ENCODE results near the gene MKX. TPM values are rescaled to one million over a fixed set of nuclear protein-coding genes. Genes with fewer than 3 reads are reported as not detected.

Gene MKX
- total and polyA plus RNA-seq, 2 donors (not counting 1 experiment from before 2014, with no cell fraction given) = not detected

DNA sequence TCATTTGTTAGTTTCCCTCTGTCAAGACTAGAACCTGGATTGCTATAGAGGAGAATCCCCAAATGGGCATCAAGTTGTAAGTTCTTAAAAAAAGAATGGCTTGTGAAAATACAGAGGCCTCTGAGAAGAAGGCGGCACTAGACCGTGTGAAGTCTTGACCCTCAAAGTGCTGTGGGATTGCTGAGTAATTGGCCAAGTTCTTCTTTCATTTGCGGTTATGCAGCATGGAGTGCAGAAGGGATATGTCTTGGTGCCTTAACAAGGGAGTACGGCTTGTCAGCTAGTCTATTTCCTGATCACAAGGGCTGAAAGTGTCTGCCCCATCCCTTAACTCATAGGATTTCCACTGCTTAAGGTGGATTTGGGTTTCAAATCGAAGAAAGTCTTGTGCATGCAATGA lies 81.2 kb downstream of the MKX start:
- no peak overlapping the region for H3K27ac Mint-ChIP-seq

GRCh38 chr10:27663621-27664020 lies 82.0 kb downstream of the MKX start:
- Histone ChIP-seq H3K9ac (ENCODE audit: low read length) (no peak overlapping the region), H2AFZ (ENCODE audit: insufficient read depth, low read depth, low read length, poor library complexity, severe bottlenecking) (no peak overlapping the region), H3K27ac (ENCODE audit: low read length in 2 of 2) (no peak overlapping the region), H3K4me3 (ENCODE audit: control extremely low read depth in 1 of 5, extremely low read depth in 1 of 5, insufficient read depth in 1 of 5, low read depth in 2 of 5, low read length in 4 of 5) (no peak overlapping the region), H3K9me3 (ENCODE audit: control extremely low read depth in 1 of 3, control insufficient read depth in 2 of 3, insufficient read depth in 1 of 3, low read length in 2 of 3) (no peaks in the 10 kb centered on the region), H3K27me3 (replicated peaks in 1 of 4; ENCODE audit: control extremely low read depth in 1 of 4, control insufficient read depth in 3 of 4, insufficient read depth in 4 of 4, low read length in 3 of 4) (peaks cover 0 to 4% (median 0%) of the 10 kb centered on the region in 4 experiments), H3K36me3 (replicated peaks in 1 of 2; ENCODE audit: control extremely low read depth in 1 of 2, control insufficient read depth in 1 of 2, extremely low read depth in 1 of 2, insufficient read depth in 2 of 2, low read length in 1 of 2) (no peaks in the 10 kb centered on the region), H4K20me1 (ENCODE audit: control insufficient read depth, insufficient read depth, low read length, poor library complexity, severe bottlenecking) (no peaks in the 10 kb centered on the region), H3K4me1 (ENCODE audit: control insufficient read depth in 2 of 2, insufficient read depth in 2 of 2, low read length in 2 of 2) (no peaks in the 10 kb centered on the region), H3K79me2 (ENCODE audit: control insufficient read depth, insufficient read depth, low read length) (no peaks in the 10 kb centered on the region), H3K4me2 (replicated peaks; ENCODE audit: low read depth, low read length, poor library complexity, severe bottlenecking) (no peak overlapping the region)
- no peak for TF ChIP-seq EZH2 (IDR thresholded peaks at IDR 0.05; ENCODE audit: borderline replicate concordance, insufficient read depth, low read depth, low read length, poor library complexity, severe bottlenecking)
- TF ChIP-seq, protein P1, sequence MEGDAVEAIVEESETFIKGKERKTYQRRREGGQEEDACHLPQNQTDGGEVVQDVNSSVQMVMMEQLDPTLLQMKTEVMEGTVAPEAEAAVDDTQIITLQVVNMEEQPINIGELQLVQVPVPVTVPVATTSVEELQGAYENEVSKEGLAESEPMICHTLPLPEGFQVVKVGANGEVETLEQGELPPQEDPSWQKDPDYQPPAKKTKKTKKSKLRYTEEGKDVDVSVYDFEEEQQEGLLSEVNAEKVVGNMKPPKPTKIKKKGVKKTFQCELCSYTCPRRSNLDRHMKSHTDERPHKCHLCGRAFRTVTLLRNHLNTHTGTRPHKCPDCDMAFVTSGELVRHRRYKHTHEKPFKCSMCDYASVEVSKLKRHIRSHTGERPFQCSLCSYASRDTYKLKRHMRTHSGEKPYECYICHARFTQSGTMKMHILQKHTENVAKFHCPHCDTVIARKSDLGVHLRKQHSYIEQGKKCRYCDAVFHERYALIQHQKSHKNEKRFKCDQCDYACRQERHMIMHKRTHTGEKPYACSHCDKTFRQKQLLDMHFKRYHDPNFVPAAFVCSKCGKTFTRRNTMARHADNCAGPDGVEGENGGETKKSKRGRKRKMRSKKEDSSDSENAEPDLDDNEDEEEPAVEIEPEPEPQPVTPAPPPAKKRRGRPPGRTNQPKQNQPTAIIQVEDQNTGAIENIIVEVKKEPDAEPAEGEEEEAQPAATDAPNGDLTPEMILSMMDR (IDR thresholded peaks at IDR 0.05) = no peak
- Mint-ChIP-seq H3K4me1 (no peaks in the 10 kb centered on the region), H3K9me3 (ENCODE audit: insufficient read depth) (no peaks in the 10 kb centered on the region), H3K27ac (no peak overlapping the region), H3K27me3 (peaks cover 28% of the 10 kb centered on the region), H3K4me3 (no peak overlapping the region)
- POLR2A ChIA-PET = no interaction called here
- ATAC-seq (ENCODE audit: low read depth) = no peak
- intact Hi-C loops (cut with micrococcal nuclease) = no loop called here
- DNase-seq = no peak
- CTCF ChIA-PET = no interaction called here

More for the DNA sequence above, 81.2 kb downstream of the MKX start:
- ChIA-PET POLR2A (no interaction called here), CTCF (no interaction called here)
- Histone ChIP-seq H4K20me1 (ENCODE audit: control insufficient read depth, insufficient read depth, low read length, poor library complexity, severe bottlenecking) (no peaks in the 10 kb centered on the region), H3K9me3 (ENCODE audit: control extremely low read depth in 1 of 3, control insufficient read depth in 2 of 3, insufficient read depth in 1 of 3, low read length in 2 of 3) (no peaks in the 10 kb centered on the region), H3K9ac (ENCODE audit: low read length) (no peak overlapping the region), H3K27me3 (replicated peaks in 1 of 4; ENCODE audit: control extremely low read depth in 1 of 4, control insufficient read depth in 3 of 4, insufficient read depth in 4 of 4, low read length in 3 of 4) (peaks cover 0 to 4% (median 0%) of the 10 kb centered on the region in 4 experiments), H3K27ac (ENCODE audit: low read length in 2 of 2) (no peak overlapping the region), H3K4me2 (replicated peaks; ENCODE audit: low read depth, low read length, poor library complexity, severe bottlenecking) (no peak overlapping the region), H3K79me2 (ENCODE audit: control insufficient read depth, insufficient read depth, low read length) (no peaks in the 10 kb centered on the region), H3K4me3 (ENCODE audit: control extremely low read depth in 1 of 5, extremely low read depth in 1 of 5, insufficient read depth in 1 of 5, low read depth in 2 of 5, low read length in 4 of 5) (no peak overlapping the region), H3K4me1 (ENCODE audit: control insufficient read depth in 2 of 2, insufficient read depth in 2 of 2, low read length in 2 of 2) (no peaks in the 10 kb centered on the region), H2AFZ (ENCODE audit: insufficient read depth, low read depth, low read length, poor library complexity, severe bottlenecking) (no peak overlapping the region), H3K36me3 (replicated peaks in 1 of 2; ENCODE audit: control extremely low read depth in 1 of 2, control insufficient read depth in 1 of 2, extremely low read depth in 1 of 2, insufficient read depth in 2 of 2, low read length in 1 of 2) (no peaks in the 10 kb centered on the region)
- WGBS (ENCODE audit: insufficient coverage) = 93% methylated on average over 3 of the region's 5 CpGs
- intact Hi-C loops (cut with micrococcal nuclease) = no loop called here
- TF ChIP-seq EZH2 (IDR thresholded peaks at IDR 0.05; ENCODE audit: borderline replicate concordance, insufficient read depth, low read depth, low read length, poor library complexity, severe bottlenecking) = no peak
- TF ChIP-seq, protein P1 (IDR thresholded peaks at IDR 0.05) = no peak
- H3K4me3 Mint-ChIP-seq = no peak overlapping the region
- H3K9me3 Mint-ChIP-seq (ENCODE audit: insufficient read depth) = no peaks in the 10 kb centered on the region
- H3K27me3 Mint-ChIP-seq = peaks cover 28% of the 10 kb centered on the region
- ATAC-seq (ENCODE audit: low read depth) = no peak
- H3K4me1 Mint-ChIP-seq = no peaks in the 10 kb centered on the region
- DNase-seq = no peak

Data from B cell (primary cell).